ENCODE results near the gene FAM163B.

The FAM163B gene

GRCh38 chr9:133578524-133579441 is 30.4 kb downstream of the FAM163B start:
- TF ChIP-seq, protein P1, sequence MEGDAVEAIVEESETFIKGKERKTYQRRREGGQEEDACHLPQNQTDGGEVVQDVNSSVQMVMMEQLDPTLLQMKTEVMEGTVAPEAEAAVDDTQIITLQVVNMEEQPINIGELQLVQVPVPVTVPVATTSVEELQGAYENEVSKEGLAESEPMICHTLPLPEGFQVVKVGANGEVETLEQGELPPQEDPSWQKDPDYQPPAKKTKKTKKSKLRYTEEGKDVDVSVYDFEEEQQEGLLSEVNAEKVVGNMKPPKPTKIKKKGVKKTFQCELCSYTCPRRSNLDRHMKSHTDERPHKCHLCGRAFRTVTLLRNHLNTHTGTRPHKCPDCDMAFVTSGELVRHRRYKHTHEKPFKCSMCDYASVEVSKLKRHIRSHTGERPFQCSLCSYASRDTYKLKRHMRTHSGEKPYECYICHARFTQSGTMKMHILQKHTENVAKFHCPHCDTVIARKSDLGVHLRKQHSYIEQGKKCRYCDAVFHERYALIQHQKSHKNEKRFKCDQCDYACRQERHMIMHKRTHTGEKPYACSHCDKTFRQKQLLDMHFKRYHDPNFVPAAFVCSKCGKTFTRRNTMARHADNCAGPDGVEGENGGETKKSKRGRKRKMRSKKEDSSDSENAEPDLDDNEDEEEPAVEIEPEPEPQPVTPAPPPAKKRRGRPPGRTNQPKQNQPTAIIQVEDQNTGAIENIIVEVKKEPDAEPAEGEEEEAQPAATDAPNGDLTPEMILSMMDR (IDR thresholded peaks at IDR 0.05) = no peak
- H3K4me3 ChIP-seq = no peak overlapping the region
- no peak overlapping the region for H3K27ac ChIP-seq
- DNase-seq (ENCODE audit: low spot score) = no peak

- TF ChIP-seq, protein P1 (IDR thresholded peaks at IDR 0.05) = no peak
- no peak overlapping the region for H3K27ac ChIP-seq
- DNase-seq (ENCODE audit: low spot score) = no peak
- no peak overlapping the region for H3K4me3 ChIP-seq
These were observed 31.5 kb downstream of the FAM163B start for GRCh38 chr9:133577737-133578112.

DNA sequence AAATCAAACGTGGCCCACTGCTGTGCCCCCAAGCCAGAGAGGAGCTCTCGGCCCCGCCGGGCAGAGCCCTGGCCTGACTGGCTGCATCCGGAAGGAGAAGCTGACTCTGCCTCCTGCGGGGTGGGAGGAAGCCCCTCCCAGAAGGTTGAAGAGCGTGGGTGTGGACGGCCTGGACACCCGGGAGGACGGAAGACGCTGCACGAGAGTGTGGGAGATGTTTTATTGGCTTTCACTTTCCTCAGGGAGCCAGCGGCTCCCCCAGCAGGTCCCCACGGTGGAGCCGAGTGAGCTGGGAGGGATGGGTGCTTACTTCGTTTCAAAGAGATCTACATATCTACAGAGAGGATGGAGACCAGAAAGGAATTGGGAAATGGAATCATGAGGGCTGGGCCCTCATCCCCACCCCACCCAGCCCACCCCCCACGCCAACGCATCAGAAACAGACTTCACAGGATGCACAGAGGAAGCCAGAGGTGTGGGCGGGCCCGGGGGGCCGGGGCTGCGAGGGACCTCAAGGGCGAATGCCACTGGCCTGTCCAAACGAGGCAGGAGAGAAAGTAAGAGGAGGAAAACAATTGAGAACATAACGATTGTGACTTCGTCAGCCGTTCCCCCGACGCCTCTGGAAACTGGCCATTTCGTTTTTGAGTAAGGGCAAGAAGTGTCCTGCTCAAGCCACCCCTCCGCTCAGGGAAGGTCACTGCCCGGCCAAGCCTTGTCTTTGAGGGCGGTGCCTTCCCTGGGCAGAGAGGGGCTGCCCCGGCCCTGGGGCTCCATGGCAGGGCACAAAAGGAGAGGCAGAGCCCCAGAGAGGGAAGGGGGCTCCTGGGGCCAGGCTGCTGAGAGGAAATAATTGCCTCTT is 32.1 kb downstream of the FAM163B start:
- H3K27ac ChIP-seq = peak overlapping the region in 1 of 2 donors; percentile 40
- TF ChIP-seq, protein P1 (IDR thresholded peaks at IDR 0.05) = no peak
- no peak for DNase-seq (ENCODE audit: low spot score)

GRCh38 chr9:133576031-133576874 is 32.9 kb downstream of the FAM163B start:
- DNase-seq (ENCODE audit: low spot score) = no peak
- Histone ChIP-seq H3K4me3 (no peak overlapping the region), H3K27ac (peak overlapping the region in 1 of 2 donors; percentile 40)
- TF ChIP-seq, protein P1 (IDR thresholded peaks at IDR 0.05) = no peak

More for the DNA sequence above, 32.1 kb downstream of the FAM163B start:
- H3K4me3 ChIP-seq = peak overlapping the region; percentile 37

DNA sequence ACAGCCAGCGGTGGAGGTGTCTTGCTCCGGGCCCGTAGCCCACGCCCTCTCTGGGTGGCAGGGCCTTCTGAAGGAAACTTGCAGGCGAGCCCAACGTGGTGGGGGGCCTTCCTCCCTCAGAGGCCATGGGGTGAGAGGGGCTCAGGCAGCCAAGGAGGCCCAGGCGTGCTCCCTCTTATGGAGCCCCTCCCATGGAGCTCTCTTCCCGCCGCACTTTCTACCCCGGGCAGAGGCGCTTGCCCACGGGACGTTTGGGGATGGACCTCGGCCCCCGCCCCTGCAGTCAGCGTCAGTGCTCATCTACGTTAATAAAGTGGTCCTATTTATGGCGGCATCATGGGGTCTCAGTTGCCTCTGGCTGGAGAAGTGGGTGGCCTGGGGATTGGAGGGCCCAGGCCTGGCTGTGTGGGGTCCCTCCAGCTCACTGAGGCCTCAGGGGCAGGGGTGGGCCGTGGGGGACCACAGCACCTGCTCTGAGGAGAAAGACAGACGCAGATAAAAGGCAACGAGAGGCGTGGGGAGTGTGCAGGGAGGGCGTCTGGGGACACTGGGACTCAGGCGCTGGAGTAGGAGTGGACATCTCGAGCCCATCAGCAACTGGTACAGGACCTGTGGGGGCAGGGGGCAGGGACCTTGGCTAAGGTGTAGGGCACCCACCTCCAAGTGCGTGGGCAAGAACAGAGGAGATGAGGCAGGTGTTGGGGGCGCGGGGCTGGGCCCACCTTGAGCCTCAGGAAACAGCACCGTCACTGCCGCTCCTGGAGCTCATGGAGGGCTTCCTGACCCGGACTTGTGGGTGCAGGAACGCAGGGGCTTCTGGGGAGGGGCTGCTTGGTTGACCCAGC is 33.8 kb downstream of the FAM163B start:
- TF ChIP-seq, protein P1 (IDR thresholded peaks at IDR 0.05) = no peak
- H3K4me3 ChIP-seq = no peak overlapping the region
- no peak overlapping the region for H3K27ac ChIP-seq
- no peak for DNase-seq (ENCODE audit: low spot score)

- no peak overlapping the region for H3K4me3 ChIP-seq
- no peak overlapping the region for H3K27ac ChIP-seq
- TF ChIP-seq, protein P1 (IDR thresholded peaks at IDR 0.05) = no peak
- no peak for DNase-seq (ENCODE audit: low spot score)
These were observed 34.4 kb downstream of the FAM163B start for GRCh38 chr9:133574771-133575170.

Measured in coronary artery (tissue), 2 donors.